Middle frontal gyrus (tissue), 1 donor: ENCODE results near the gene DNM1.

Source experiments
- DNase-seq: peaks from one replicate; pipeline ENCODE4 v3.0.0-alpha.2; 2015; ENCODE audit warnings: low spot score; ENCODE audit errors: extremely low spot score

DNM1 gene

DNA sequence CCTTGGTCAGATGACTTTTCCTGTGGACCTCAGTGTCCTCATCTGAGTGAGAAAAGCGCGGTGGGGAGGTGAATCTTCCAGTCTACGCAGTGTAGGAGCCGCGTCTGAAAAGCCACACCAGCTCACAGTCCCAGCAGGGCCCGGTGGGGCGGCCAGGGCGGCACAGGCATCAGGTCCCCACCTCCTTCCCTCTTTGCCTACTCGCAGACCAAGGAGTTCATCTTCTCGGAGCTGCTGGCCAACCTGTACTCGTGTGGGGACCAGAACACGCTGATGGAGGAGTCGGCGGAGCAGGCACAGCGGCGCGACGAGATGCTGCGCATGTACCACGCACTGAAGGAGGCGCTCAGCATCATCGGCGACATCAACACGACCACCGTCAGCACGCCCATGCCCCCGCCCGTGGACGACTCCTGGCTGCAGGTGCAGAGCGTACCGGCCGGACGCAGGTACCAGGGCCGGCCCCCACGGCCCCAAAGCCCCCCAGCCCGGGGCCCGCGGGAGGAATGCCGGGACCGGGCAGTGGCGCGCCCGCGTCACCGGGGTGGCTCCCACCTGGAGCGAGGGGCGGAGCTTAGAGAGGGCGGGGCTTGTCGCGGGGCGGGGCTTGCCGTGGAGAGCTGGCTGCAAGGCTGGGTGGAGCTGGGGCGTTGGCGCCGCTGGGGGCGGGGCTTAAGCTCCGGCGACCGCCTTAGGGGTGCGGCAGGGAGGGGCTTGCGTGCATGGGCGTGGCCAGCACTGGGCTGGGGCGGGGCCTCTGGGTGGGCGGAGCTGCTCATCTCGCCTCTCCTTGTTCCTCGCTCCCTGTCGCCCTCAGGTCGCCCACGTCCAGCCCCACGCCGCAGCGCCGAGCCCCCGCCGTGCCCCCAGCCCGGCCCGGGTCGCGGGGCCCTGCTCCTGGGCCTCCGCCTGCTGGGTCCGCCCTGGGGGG lies 47.0 kb downstream of the DNM1 start:
- DNase-seq = no peak

DNA sequence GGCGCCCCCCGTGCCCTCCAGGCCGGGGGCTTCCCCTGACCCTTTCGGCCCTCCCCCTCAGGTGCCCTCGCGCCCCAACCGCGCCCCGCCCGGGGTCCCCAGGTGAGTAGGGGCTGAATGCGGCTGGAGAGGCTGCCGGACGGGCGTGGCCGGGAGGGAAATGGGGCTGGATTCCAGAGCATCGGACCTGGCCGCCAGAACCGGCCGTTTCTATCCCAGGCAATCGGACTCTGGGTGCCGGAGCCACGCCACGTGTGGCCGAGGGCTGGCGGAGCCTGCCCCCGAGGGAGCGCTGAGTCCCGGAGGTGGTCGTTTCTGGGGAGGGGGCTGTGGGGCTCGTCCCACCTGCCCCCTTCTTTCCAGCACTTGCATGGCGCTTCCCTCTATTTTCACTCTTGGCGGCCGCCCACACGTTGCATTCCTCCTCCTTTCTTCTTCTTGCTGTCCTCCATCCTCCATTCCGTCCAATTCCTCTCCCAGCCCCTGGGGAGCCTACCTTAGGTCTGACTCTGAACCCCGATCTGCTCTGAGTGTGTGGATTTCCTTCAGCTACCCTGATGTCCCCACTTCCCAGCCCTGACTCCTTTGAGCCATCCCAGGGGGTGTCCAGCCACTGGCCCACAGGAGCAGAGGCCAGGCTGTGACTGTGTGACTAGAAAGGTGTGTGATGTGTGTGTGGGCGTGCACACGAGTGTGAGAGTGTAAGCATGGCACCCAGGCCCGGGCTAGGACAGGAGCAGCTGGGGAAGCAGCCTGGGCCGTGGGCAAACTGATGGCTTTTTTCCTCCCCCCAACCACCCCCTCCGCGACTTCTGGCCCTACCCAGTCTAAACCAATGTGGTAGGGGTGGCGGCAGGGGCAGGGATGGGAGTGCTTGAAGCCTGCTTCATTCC lies 47.9 kb downstream of the DNM1 start:
- no peak for DNase-seq

DNA sequence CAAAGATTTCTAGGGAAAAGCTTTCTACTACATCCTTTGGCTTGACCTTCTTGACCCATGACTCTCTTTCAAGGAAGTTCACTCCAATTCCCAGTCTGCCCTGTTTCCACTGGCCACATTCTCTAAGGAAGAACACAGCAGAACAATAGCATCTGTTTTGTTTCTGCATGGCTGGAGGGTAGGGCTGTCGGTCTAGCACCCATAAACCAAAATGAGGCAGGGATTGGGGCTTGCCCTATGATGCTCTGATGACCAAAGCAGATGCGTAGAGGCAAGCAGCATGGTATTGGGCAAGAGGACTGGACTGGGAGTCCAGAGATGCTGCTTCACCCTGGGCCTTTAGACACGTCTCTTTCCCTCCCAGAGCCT lies 48.5 kb downstream of the DNM1 start:
- no peak for DNase-seq

DNA sequence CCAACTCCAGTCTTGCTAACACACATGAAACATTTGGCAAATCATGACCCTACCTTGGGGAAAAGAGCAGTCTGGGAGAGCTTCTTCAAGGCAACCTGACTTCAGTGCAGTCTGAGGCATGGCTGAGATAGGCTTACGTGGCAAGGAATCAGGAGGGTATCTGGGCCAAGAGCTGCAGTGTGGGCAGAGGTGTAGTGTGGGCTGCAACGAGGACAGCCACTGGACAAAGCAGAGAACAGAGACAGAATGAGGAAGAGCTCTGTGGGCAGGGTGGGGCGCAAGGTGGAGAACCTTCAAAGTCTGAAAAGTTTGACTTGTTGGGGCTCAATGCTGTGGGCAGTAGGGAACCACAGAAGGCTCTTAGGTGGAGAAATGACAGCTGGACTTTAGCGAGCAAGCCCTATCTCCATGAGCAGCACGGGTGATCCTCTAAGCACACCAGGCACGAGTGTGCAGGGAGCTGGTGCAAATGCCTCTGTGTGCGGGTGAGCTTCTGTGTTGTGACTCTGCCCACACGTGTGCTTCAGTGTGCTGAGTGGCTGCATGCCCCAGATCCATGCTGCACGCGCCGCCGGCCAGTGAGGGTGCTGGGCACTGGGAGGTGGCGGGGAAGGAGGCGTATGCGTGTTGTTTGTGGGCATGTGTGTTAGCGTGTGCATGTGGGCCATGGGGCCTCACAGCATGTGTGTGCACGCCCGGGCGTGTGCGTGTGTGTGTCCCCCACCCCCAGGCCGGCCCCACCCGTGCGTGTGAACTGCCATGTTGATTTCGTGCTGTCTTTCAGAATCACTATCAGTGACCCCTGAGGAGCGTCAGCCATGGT lies 49.3 kb downstream of the DNM1 start:
- no peak for DNase-seq

DNA sequence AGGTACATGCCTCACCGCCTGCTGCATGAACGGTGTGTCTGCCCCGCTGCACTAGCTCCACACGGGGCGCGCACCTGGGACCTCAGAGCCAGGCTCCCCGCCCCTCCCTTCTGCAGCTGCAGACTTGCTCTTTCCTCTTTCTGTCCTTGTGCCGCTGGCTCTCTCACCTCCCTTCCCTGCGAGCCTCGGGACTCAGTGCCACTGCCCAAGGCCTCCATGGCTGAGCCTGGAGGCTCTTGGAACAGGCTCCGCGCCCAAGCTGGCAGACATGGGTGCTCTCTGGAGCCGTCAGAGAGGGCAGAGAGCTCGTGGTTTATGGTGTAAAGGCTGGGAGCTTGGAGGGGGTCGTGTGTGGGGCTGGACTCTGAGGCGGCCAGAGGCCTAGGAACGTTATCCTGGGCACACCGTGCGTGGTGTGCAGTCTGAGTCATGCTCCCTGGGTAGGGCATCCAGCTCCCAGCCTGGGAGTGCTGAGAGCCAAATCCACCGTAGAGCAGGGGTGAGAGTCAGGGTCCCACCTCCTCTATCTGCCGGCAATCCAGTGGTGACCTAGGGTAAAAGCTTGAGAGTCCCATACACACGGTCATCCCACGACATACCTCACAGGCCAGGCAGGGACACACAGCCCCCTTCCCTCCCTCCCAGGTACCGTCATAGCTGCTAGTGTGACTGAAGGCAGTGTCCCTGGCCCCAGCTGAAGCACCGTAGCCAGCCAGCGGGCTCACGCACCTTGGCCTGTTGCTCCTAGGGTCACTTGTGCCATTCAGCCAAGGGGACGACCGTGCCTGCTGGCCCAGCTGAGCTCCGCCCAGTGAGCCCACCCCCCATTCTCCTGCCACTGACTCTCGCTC lies 50.2 kb downstream of the DNM1 start:
- DNase-seq = no peak

DNA sequence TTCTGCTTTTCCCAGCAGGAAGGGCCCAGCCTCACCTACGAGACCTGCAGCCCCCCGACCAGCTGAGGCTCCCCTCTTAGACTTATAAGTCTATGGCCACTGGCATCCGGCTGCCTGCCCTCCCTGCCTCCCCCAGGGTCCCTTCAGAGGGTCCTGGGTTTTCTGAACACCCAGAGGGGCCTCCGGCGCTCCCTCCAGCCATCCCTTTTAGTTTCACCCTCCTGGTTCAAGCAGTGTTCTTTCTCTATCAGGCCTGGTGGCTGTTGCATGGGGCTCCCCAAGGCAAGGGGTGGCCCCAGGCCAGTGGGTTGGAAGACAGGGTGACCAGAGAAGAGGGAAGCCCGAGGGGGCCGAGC lies 50.8 kb downstream of the DNM1 start:
- DNase-seq = no peak

DNA sequence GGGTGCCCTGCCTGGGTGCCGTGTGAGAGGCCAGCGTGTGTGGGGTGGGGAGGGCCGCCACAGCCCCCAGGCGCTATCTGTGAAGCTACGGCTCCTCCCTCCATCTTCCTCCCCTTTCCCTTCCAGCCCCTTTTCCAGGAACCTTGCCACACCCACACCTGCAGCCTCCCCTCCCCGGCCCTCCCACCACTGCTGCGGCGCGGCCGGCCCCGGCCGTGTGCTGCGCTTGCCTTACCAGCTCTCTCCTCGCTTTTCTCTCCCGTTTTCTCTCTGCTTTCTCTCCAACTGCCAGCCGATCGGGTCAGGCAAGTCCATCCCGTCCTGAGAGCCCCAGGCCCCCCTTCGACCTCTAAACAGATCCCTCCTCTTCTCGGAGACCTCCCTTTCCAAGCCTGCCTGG lies 51.2 kb downstream of the DNM1 start:
- DNase-seq = no peak

DNA sequence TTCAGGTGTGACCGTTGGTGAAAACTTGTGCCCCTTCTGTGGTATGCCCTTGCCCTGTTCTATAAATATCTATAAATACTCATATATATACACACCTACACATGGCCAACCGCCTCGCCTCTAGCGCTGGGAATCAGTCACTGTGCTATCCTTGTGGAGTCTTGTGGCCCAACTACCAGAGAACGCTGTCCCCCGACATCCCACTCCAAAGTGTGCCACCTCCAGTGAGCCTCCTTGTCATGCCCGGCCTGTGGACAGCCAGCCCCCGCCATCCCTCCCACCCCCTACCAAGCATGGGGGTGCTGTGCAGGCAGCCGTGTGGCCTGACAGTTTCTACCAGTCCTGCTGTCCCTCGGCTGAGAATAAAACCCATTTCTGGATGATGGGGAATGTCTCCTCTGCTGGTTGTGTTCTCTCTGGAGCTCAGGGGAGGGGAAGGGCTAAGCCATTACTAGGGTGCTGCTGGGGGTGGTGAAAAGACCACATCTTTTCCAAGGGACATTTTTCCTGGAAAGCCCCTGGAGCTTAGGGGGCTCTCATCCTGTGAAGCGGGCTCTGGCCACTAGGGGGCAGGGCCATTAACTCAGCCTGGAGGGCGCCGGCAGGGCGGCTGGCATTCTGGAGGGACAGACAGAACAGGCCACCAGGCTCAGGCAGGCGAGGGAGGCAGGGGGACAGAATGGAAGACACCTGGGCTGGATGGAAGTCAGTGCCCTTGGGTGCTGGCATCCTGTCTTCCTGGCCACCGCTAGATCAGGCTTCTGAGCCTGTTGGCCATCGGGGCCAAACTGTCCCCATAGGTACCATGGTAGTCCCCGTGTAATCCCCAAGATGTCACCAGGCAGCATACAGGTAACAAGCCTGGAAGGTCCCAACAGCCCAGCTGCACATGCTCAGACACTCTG lies 51.9 kb downstream of the DNM1 start:
- DNase-seq = no peak

DNA sequence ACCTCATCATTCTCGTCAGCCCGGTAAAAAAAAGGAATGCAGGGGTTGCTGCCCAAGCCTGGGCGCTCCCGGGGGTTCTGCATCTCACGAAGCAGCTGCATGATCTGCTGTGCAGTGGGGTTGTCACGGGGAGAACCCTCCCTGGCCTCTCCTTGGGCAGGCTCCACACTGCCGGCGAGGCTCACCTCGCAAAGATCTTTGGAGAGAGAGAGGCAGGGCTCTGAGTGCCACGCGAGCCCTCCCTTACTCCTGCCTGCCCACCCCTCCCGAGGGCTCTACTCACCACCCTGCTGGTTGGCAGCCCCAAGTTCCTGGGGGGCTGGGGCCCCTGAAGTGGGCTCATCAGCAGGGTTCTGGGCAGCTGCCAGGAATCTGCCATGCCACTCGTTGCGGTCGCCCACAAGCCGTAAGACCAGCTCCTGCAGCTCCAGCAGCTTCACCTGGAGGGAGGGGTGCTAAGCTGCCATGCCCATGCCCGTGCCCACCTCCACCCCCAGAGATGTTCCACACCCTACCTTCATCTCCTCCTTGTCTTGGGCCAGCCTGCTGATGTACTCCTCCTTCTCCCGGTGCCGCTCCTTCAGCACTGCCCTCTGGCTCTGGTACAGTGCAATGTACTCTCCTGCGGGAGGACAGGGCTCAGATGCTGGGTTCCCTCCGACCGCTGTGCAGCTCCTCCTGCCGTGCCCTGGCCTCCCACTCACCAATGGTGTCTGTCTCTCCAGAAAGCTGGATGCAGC lies 54.1 kb downstream of the DNM1 start:
- no peak for DNase-seq

DNA sequence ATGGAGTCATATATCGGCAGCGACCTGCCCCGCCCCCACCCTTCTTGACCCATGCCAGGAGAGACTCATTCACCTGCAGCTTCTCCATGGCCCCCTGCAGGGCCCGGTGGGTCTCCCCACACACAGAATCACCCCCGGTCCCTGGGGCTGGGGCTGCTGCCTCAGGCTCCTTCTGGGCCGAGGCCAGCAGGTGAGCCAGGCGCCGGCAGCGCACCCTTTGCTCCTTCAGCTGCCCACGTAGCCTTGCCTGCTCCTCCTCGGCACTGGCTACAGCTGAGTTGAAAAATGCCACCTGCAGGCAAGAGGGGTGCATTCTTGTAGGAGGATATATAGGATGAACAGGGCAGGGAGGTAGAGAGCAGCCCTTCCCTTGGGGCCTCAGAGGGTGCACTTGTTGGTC lies 54.7 kb downstream of the DNM1 start:
- DNase-seq = no peak

DNA sequence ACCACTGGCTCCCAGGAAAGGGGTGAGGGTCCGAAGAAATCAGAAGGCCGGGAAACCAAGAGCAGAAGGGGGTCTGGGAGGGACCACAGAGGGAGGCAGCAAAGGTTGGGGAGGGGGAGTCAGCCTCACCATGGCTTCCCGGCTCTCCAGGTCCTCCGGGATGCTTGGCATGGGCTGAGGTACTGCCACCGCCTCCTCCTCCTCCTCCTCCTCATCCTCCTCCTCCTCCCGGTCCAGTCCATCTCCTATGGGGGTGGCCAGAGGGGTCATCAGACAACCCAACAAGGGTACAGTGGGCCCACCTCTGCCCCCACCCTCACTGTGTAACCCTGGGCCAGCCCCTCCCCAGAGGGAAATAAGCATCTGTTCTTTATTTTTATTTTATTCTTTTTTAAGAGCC lies 55.1 kb downstream of the DNM1 start:
- DNase-seq = no peak

DNA sequence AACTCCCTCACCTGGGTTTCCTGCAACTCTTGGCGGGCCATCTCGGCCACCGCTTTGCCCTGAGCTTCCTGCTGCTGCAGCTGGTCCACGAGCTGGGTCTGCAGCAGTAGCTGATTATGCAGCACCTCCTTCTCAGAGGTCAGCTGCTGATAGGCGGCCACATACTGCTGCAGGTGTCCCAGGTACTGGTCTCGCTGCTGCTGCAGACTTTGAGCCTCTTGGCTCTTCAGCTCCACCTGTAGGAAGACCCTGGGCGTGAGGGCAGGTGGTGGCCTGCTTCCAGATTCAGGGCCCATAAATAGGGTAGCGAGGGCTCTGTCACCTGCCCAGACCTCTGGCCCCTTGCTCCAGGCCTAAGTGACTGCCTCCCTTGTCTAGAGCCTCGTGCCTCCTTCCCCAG lies 56.0 kb downstream of the DNM1 start:
- DNase-seq = no peak

DNA sequence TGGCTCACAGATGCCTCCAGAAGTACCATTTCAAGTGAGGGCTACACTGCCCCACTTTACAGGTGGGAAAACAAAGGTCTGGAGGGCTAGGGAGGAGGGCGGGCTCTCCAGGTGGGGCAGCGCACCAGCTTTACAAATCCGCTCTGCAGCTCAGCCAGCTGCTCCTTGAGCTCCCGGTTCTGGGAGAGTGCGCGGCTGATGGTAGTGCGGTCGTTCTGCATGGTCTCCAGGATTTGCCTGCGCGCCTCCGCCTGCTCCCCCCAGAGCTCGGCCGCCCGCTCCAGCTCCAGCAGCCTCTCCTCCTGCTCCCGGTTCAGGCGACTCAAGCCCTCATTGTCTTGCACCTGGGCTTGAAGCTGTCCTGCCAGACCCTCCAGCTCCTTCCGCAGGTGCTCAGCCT lies 57.2 kb downstream of the DNM1 start:
- DNase-seq = no peak

DNA sequence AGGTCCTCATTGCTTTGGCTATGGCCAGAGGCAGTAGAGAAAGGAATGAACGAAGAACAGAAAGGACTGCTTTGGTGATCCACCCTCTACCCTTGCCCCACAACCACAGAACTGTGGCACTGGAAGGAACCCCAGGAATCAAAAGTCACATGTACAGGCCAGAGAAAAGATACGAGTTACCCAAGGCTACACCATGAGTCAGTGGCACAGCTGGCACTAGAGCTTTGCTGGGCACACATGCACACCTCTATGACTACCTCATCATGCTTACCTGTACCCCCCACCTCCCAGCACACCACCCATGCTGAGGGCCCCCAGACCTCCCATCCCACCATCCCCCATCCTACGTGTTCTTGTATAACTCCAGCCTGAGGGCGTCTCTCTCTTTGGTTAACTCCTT lies 59.5 kb downstream of the DNM1 start:
- no peak for DNase-seq

DNA sequence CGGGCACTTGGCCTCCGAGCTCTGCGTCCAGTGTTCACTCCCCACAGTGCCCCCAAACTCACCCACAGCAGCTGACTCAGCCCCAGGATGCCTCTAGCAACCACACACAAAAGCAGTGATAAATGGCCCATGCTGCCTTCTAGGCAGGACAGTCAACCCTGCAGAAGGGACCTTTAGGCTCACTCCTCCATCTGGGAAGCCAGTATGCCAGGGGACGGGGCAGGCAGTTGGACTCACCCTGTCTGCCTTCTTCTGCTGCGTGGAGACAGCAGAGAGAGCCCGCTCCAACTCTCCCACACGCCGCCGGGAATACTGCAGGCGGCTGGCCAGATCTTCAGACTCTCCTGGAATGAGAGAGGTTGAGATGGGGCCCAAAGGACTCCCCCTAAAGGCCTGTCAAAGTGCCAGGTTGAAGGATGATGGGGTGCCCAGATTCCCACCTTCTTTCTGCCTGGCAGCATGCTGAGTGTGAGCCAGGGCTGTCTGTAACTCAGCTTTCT lies 62.2 kb downstream of the DNM1 start:
- no peak for DNase-seq

DNA sequence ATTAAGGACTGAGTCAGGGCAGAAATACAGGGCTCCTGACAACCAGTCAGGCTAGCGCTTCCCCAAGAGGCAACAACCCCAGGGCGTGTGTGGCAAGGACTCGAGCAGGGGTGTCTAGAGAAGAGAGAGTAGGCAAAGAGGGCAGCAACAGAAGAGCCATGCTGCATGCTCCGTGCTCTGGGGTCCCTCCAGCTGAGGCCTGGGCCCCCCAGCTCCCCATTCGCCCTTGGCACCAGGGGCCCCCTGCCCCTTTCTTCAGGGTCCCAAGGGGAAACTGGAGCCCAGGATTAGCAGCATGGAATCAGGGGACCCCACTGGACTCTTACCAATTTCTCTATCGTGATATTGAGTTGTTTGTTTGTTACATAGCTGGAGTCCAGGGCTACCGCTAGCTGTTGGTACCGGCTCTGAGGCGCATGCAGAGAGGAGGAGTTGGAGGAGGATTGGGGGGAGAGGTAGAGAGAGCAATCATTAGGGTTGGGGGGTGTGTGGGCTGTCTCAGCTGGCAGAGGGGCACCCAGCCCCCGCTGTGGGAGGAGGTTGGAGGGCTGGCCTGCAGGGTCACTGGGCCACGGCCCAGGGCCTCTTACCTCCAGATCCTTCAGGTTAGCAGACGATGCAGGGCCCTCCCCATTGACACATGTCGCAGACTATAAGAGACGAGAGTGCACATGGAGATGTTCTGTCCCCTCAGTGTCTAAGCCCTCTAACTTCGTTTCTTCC lies 63.9 kb downstream of the DNM1 start:
- no peak for DNase-seq

DNA sequence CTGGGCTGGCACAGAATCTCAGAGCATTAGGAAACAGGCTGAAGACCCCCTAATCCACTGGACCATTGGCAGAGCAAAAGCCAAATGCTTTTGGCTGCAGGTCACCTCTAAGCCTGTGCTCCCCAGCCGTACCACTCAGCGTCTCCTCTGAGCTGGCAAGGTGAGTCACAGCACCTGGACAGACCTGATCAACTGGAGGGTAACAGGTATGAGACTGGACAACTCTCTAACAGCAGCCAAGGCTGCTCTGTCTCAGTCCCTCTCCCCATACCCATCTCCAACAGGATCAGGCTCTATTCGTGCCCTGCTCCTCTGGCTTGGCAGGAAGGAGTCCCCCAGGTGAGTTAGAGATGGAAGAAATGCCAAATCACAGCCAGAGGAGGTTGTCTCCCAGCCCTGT lies 67.9 kb downstream of the DNM1 start:
- DNase-seq = no peak

DNA sequence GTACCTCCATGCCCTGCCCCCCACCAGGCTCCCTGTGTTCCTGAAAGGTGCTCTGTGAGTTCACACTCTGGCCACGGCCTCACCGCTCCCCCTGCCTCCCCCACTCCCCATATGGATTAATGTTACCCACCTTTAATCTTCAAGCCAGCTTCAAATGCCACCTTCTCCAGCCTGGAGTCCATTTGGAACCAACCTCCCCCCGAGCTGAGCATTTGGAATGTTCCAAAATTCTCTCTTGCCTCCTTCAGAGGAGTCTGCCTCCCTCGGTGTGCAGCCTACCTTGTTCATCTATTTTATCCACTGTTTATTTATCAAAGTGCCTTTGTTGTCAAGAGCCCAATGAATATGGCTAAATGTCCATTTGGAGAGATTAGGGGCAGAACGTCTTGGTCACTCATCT lies 68.3 kb downstream of the DNM1 start:
- DNase-seq = no peak
